Measurements from ENCODE around the gene SUSD6. TPM values are rescaled to one million over a fixed set of nuclear protein-coding genes. Genes with fewer than 3 reads are reported as not detected.

Gene SUSD6
- total RNA-seq, 1 experiment from 2014 or later, result 3.7 TPM

GRCh38 chr14:69708049-69708448, 96.7 kb downstream of the SUSD6 start:
- H3K4me1 Mint-ChIP-seq, result peaks cover 39 to 42% of the 10 kb centered on the region in 2 experiments
- H3K4me1 ChIP-seq (ENCODE audit: insufficient read depth, low read length), result peaks cover 5% of the 10 kb centered on the region; the same call in 1 of the 2 replicates
- no peak for DNase-seq

More at GRCh38 chr14:69708049-69708448, 96.7 kb downstream of the SUSD6 start:
- Histone ChIP-seq H4K20me1 (ENCODE audit: control insufficient read depth, insufficient read depth, insufficient read length) (no peaks in the 10 kb centered on the region), H3K79me1 (ENCODE audit: insufficient read depth, low read depth, low read length, poor library complexity, severe bottlenecking) (no peaks in the 10 kb centered on the region), H3K56ac (ENCODE audit: insufficient read length, low read depth, low read length) (no peak overlapping the region), H3K27ac (ENCODE audit: insufficient read length, low read depth, low read length) (no peak overlapping the region), H3K23ac (ENCODE audit: insufficient read length, low read depth, low read length) (no peak overlapping the region), H2BK12ac (ENCODE audit: insufficient read length, low read depth, low read length) (no peak overlapping the region), H3K14ac (ENCODE audit: insufficient read depth, low read length) (no peak overlapping the region), H3K4me2 (ENCODE audit: insufficient read depth, insufficient read length, low read length) (no peak overlapping the region), H2BK15ac (ENCODE audit: low read depth, low read length) (no peak overlapping the region), H2BK5ac (ENCODE audit: insufficient read length, low read length) (no peak overlapping the region), H4K5ac (ENCODE audit: insufficient read length, low read depth, low read length) (no peak overlapping the region), H2BK120ac (ENCODE audit: low read depth, low read length, poor library complexity, severe bottlenecking) (no peak overlapping the region), H2AFZ (ENCODE audit: low read length) (no peak overlapping the region), H3K79me2 (ENCODE audit: insufficient read depth, low read length) (no peaks in the 10 kb centered on the region), H3T11ph (ENCODE audit: low read length) (no peak overlapping the region), H4K91ac (ENCODE audit: insufficient read length, low read depth, low read length) (no peak overlapping the region), H3K27me3 (ENCODE audit: insufficient read depth, low read length) (no peaks in the 10 kb centered on the region), H3K9ac (ENCODE audit: extremely low read depth, insufficient read length, low read length) (no peak overlapping the region), H2BK20ac (ENCODE audit: low read depth, low read length, poor library complexity, severe bottlenecking) (no peak overlapping the region), H2AK5ac (ENCODE audit: insufficient read length, low read length) (no peak overlapping the region), H3K9me3 (ENCODE audit: control insufficient read depth, low read depth, low read length) (no peaks in the 10 kb centered on the region), H4K8ac (replicated peaks; ENCODE audit: insufficient read length, low read depth, low read length) (no peak overlapping the region), H3K4ac (ENCODE audit: low read depth, low read length) (no peak overlapping the region), H3K23me2 (ENCODE audit: insufficient read length, low read depth, low read length, poor library complexity, severe bottlenecking) (no peaks in the 10 kb centered on the region), H3K18ac (ENCODE audit: insufficient read length, low read depth, low read length) (no peak overlapping the region)
- H3K36me3 Mint-ChIP-seq (ENCODE audit: insufficient read depth in 1 of 3, low read depth in 3 of 3), result no peaks in the 10 kb centered on the region
- TF ChIP-seq CTCF (conservative IDR thresholded peaks at IDR 0.05), result no peak
- WGBS (ENCODE audit: extremely low coverage, insufficient read length, low lambda C conversion rate), result no CpG with 5 or more reads among the region's 1 CpG
- no peaks in the 10 kb centered on the region for H3K27me3 Mint-ChIP-seq (ENCODE audit: low read depth)
- H3K9me3 Mint-ChIP-seq, result no peaks in the 10 kb centered on the region; a peak in 1 of 5 replicates
- H3K4me3 Mint-ChIP-seq, result no peak overlapping the region
- H3K27ac Mint-ChIP-seq, result no peak overlapping the region
